Right atrium auricular region (tissue), 2 donors: ENCODE measurements around the gene FANK1. TPM values are rescaled to one million over a fixed set of nuclear protein-coding genes. Genes with fewer than 3 reads are reported as not detected.
"Not testable (repeated sequence)": the region's sequence is repeated elsewhere in the genome, so short reads cannot be mapped to it uniquely, and the experiment has no call there.

Source experiments
- DNase-seq: peaks from one replicate; pipeline ENCODE4 v3.0.0-alpha.2; 2019; ENCODE audit warnings: low spot score
- H3K27ac ChIP-seq, 2 donors: fragments of 200-600 bp; sonication (generic); 1 replicate in 1 of 2; 2 replicates in 1 of 2; pipeline ENCODE4 v1.5.1; 2016 to 2019
- H3K27me3 ChIP-seq, 2 donors: fragments of 200-600 bp; sonication (generic); one replicate each; pipeline versions ENCODE4 v1.5.1 to v1.6.0; 2017 to 2019
- H3K36me3 ChIP-seq: fragments of 200-600 bp; sonication (generic); one replicate; pipeline ENCODE4 v1.5.1; 2016
- H3K4me1 ChIP-seq, 2 donors: fragments of 200-600 bp; sonication (generic); one replicate each; pipeline versions ENCODE4 v1.5.1 to v1.6.0; 2017 to 2019
- H3K4me3 ChIP-seq, 2 donors: fragments of 200-600 bp; sonication (generic); 1 replicate in 1 of 2; 2 replicates in 1 of 2; pipeline ENCODE4 v1.5.1; 2017 to 2019; ENCODE audit warnings: mild to moderate bottlenecking in 1 of 2, moderate library complexity in 1 of 2
- H3K9me3 ChIP-seq, 2 donors: fragments of 200-600 bp; sonication (generic); one replicate each; pipeline ENCODE4 v1.5.1; 2019
- CTCF ChIP-seq, 2 donors: fragments of 200-600 bp; sonication (generic); IDR thresholded peaks; one replicate each; pipeline ENCODE4 v1.5.1; 2019; ENCODE audit warnings: antibody characterized with exemption in 2 of 2
- total RNA-seq, 2 donors: library from RNA; depleted of rRNA; stranded (reverse); fragments of >200 nt; gene quantifications; one replicate each; pipeline ENCODE4 v1.1.0, GENCODE V29; 2016

Gene FANK1
- total RNA-seq, 2 donors from 2014 or later: 0.44 to 0.67 TPM

GRCh38 chr10:125882596-125882995 lies 13.8 kb upstream of the FANK1 start:
- DNase-seq: no peak
- Histone ChIP-seq H3K27ac (peak overlapping the region; percentile 57 to 73), H3K4me3 (no peak overlapping the region), H3K4me1 (peaks cover 0 to 10% of the 10 kb centered on the region in 2 donors), H3K9me3 (no peaks in the 10 kb centered on the region), H3K27me3 (no peaks in the 10 kb centered on the region), H3K36me3 (peaks cover 6% of the 10 kb centered on the region)
- no peak for TF ChIP-seq CTCF (IDR thresholded peaks at IDR 0.05)

- no peak for TF ChIP-seq CTCF (IDR thresholded peaks at IDR 0.05)
- no peaks in the 10 kb centered on the region for H3K9me3 ChIP-seq
- H3K27me3 ChIP-seq: no peaks in the 10 kb centered on the region
- H3K4me3 ChIP-seq: no peak overlapping the region
- DNase-seq: no peak
- peak overlapping the region; percentile 57 to 73 for H3K27ac ChIP-seq
- peaks cover 6% of the 10 kb centered on the region for H3K36me3 ChIP-seq
- peaks cover 0 to 10% of the 10 kb centered on the region in 2 donors for H3K4me1 ChIP-seq
Measured at GRCh38 chr10:125883211-125883610, 13.2 kb upstream of the FANK1 start.

- Histone ChIP-seq H3K27me3 (no peaks in the 10 kb centered on the region), H3K4me3 (no peak overlapping the region), H3K4me1 (peaks cover 0 to 10% of the 10 kb centered on the region in 2 donors)
Measured at GRCh38 chr10:125886914-125887512, 9.4 kb upstream of the FANK1 start.

GRCh38 chr10:125889441-125889840 lies 6.9 kb upstream of the FANK1 start:
- not testable (repeated sequence) for H3K27ac ChIP-seq, H3K4me1 ChIP-seq

More at GRCh38 chr10:125886914-125887512, 9.4 kb upstream of the FANK1 start:
- no peak for DNase-seq
- Histone ChIP-seq H3K9me3 (no peaks in the 10 kb centered on the region), H3K36me3 (peaks cover 6% of the 10 kb centered on the region), H3K27ac (no peak overlapping the region)
- TF ChIP-seq CTCF (IDR thresholded peaks at IDR 0.05): no peak

GRCh38 chr10:125892402-125892801 lies 4.0 kb upstream of the FANK1 start:
- H3K9me3 ChIP-seq, H3K36me3 ChIP-seq, H3K4me3 ChIP-seq, DNase-seq, H3K27me3 ChIP-seq, H3K27ac ChIP-seq: not testable (repeated sequence)
- peaks cover 0 to 13% of the 10 kb centered on the region in 2 donors for H3K4me1 ChIP-seq

More at GRCh38 chr10:125889441-125889840, 6.9 kb upstream of the FANK1 start:
- not testable (repeated sequence) for H3K27me3 ChIP-seq, H3K4me3 ChIP-seq, H3K36me3 ChIP-seq, H3K9me3 ChIP-seq, DNase-seq

GRCh38 chr10:125894176-125894575 lies 2.2 kb upstream of the FANK1 start:
- not testable (repeated sequence) for H3K27ac ChIP-seq

GRCh38 chr10:125895130-125896087 lies 955 bp upstream of the FANK1 start:
- DNase-seq: peak; percentile 66
- peak overlapping the region; percentile 87 to 91 for H3K27ac ChIP-seq
- H3K36me3 ChIP-seq, H3K27me3 ChIP-seq, H3K9me3 ChIP-seq: not testable (repeated sequence)
- TF ChIP-seq CTCF (IDR thresholded peaks at IDR 0.05): peak in 1 of 2 donors; percentile 19
- peak overlapping the region; percentile 64 to 65 for H3K4me3 ChIP-seq
- H3K4me1 ChIP-seq: peaks cover 0 to 13% of the 10 kb centered on the region in 2 donors

More at GRCh38 chr10:125894176-125894575, 2.2 kb upstream of the FANK1 start:
- H3K9me3 ChIP-seq, H3K36me3 ChIP-seq, DNase-seq, H3K4me3 ChIP-seq, H3K27me3 ChIP-seq: not testable (repeated sequence)
- peaks cover 0 to 13% of the 10 kb centered on the region in 2 donors for H3K4me1 ChIP-seq

- Histone ChIP-seq H3K4me1 (peaks cover 0 to 13% of the 10 kb centered on the region in 2 donors), H3K4me3 (peak overlapping the region in 1 of 2 donors; percentile 64)
- H3K27me3 ChIP-seq, H3K36me3 ChIP-seq, H3K27ac ChIP-seq, H3K9me3 ChIP-seq, DNase-seq: not testable (repeated sequence)
Measured at GRCh38 chr10:125897317-125897716, 953 bp downstream of the FANK1 start.

GRCh38 chr10:125900963-125901362 lies 4.6 kb downstream of the FANK1 start:
- H3K4me3 ChIP-seq, DNase-seq: not testable (repeated sequence)

GRCh38 chr10:125903135-125903640 lies 6.8 kb downstream of the FANK1 start:
- H3K27ac ChIP-seq, H3K27me3 ChIP-seq, H3K4me1 ChIP-seq, H3K4me3 ChIP-seq, H3K36me3 ChIP-seq, H3K9me3 ChIP-seq: not testable (repeated sequence)
- peak; percentile 60 for DNase-seq

More at GRCh38 chr10:125900963-125901362, 4.6 kb downstream of the FANK1 start:
- not testable (repeated sequence) for H3K9me3 ChIP-seq, H3K27me3 ChIP-seq, H3K4me1 ChIP-seq, H3K27ac ChIP-seq, H3K36me3 ChIP-seq
